COR-L47 (cell line): ENCODE measurements around the gene CHN2.

ENCODE experiments used
- DNase-seq: peaks from one replicate; lab custom pipeline; 2025; lab: John Stamatoyannopoulos, UW

The CHN2 gene

DNA sequence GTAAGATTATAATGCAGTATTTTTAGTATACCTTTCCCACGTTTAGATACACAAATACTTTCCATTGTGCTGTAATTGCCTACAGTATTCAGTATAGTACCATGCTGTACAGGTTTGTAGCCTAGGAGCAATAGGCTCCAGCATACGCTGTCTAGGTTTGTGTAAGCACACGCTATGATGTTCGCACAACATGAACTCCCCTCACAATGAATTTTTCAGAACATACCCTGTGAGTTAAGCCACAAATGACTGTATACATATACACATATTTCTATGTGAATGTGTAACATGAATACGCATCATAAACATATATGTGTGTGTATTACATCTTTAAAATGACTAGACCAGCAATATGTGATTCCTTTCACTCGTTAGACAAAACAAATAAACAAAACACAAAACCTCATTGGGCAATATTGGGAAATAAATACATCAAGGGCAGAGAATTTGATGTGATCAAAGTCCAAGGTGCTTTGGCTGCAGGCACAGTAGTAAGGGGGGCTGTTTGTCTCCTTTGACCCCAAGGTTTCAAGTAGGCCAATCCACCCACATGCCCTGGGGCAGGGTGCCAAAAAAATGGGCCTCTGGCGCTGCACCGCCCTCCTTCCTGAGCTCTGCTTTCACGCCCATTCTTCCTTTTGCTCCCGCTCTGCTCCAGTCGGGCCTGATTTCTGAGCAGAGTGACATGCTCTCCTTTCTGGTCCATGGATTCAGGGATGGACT is 33.9 kb downstream of the CHN2 start:
- DNase-seq, result no peak

DNA sequence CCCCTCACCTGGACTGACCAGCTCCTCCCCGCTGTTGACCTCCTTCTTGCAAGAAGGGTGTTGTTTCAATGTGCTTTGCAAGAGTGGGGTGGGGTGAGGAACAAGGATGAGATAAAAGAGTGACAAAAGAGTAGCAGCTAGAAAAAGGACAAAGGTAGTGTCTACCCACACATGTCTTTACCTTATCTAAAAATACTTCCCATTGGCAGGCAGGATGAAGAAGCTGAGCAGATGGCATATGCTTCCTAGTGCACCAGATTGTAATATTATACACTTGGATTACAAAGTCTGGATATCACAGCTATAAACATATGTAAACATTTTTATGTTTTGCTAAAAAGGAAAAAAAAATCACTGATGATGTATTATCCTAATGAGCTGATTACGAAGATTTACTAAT is 34.5 kb downstream of the CHN2 start:
- no peak for DNase-seq

DNA sequence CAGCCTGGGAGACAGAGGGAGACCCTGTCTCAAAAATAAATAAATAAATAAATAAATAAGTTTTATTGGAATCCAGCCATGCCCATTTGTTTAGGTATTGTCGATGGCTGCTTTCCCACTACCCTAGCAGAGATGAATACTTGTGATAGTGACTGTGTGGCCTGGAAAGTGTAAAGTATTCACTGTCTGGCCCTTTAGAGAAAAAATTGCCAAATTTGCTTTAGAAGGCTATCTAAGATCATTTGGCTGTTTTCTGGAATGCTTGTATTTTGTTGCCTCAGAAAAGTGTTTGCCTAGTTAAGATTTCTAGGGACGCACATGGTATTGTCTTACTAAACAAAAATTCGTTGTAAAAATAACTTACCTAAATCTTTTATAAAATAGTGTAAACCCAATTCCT is 35.4 kb downstream of the CHN2 start:
- DNase-seq, result no peak

DNA sequence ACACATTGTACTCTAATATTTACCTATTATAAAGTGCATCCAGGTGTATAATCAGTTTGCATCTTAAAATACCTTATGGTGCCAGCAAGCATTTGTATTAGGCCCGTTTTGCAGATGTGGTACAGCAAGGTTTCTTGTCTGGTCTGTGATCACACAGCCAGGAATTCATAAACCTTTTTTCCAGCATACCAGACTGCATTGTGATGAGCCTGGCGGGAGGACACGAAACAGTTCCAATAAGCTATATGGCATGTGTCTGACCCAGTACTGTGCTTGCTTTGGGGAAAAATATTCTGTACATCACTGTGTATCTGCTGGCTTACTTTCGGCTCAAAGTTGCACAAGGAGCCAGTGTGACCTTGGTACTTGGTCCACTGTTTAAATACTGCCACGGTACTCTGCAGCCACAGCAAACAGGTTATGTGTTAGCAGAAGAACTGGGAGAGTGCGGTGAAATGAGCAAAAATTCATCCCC is 36.3 kb downstream of the CHN2 start:
- DNase-seq, result no peak

DNA sequence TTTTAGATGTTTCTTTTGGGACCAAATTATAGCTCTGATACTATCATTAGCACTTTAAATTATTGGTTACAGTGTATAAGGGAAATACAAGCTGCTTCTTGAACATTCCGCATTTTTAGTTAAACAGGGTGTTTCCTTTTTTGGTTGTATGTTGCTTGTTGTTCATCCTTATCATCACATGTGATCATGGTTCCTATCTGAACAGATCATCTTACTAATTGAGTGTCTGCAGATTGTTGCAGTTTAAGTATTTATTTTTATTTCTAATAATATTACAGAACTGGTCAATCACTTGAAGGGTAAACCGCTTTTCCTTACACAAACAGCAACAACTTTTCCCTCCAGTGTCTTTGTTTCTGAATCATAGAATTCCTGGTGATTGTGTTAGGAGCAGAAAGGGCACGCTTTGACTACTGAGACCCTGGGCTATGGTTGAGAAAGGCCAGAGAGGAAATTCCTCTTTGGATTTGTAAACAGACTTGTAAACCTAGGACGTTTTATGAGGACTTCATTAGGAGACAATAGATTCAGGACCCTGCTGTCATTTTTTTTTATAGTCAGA is 37.2 kb downstream of the CHN2 start:
- no peak for DNase-seq

DNA sequence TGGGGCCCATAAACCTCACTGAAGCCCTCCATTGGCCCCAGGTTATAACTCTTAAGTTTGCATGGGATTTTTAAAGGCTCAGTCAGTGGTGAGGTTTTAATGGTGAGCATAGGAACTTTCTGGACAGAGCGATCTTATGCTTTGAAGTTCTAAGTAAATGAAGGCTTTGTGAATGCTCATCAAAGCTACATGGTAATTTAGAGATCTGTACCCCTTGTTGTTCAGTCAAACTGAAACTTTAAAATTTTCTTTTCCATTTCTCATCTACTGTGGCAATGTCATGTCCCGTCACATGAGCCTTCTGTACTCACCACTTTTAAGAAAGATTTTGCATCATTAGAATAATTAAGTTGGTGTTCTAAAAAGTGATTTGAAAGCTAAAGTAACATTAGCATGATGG is 39.9 kb downstream of the CHN2 start:
- DNase-seq, result no peak

DNA sequence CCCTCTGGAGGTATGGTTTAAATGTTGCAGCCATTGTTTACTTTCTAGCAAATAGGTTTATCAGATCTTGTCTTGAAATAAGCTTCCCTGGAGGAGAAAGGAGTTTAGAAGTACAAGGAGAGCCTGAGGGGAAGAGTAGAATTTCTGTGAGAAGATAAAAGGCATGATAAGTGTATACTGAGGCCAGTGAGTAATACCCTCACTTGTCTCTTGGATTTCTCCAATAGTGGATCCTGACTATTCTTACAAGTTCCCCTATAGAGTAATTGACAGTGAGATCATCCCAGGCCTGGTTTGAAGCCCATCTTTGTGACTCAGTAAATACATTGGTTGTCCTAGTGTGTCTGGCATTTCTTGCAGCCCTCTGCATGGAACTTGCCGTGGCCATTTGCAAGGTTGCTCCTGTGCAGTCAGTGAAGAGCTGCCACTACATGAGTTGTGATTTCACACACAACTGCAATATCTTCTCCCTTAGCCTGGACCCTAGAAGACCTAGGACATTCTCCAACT is 41.6 kb downstream of the CHN2 start:
- DNase-seq, result no peak

DNA sequence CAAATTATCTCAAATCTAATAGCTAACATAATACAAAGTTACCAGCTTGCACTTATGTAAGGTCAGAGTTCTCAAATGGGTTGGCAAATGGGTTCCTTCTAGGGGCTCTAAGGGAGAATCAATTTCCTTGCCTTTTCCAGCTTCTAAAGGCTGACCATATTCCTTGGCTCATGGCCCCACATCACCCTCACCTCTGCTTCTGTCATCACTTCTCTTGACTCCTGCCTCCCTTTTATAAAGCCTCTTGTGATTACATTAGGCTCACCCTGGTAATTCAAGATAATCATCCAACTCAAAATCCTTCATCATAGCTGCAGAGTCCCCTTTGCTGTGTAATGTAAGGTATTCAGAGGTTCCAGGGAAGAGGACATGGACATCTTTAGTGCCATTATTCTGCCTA is 42.1 kb downstream of the CHN2 start:
- DNase-seq, result no peak

DNA sequence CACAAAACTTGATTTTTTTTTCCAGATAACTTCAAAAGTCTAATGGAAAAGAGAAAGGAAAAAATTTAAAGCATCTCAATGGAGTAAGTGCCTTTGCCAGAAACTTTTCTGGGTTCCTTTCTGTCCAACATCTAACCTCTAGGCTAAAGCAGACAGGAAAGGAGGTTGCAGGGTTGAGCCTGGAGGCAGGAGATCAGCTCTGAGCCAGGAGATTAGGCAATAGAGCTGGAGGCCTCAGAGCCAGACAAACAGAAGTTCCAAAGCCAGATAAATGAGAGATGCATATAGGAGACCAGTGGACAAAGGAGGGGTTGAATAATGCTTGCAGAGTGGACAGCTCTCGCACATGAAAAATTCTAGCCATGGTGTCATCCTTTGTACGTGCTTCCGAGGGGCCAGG is 42.9 kb downstream of the CHN2 start:
- DNase-seq, result no peak

DNA sequence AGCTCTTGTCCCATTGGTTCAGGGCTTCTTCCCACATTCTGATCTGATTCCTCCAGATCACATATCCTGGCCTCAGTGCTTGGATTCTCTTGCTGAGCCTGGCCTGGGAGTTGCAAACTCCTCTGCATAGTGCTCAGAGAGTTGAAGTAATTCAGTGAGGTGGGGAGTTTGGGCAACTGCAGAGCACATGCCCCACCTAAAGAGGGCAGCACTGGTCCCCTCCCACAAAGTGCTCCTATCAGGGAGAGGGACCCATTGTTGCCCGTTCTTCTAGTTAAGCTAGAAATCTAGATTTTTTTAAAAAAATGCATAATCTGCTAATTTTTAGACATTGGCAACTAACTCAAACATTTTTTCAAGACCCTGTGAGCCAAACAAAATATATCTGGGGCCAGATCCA is 45.1 kb downstream of the CHN2 start:
- DNase-seq, result no peak

DNA sequence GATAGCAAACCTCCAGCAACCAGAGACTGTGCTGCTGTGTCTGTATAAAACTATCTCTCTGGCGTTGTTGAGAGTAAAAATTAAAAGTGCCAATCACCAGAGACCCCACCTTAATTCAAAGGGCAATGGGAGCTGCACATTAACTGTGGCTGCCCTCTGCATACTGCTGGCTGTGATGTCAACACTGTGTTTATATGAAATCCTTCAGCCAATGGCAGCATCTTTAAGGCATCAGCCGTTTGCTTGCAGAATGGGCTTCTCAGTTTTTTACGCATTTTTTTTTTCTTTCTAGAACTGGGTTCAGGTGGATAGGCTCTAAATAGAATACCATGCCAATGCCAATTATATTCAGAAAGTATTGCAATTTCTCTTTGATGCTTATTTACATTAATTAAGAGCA is 47.7 kb downstream of the CHN2 start:
- DNase-seq, result no peak

DNA sequence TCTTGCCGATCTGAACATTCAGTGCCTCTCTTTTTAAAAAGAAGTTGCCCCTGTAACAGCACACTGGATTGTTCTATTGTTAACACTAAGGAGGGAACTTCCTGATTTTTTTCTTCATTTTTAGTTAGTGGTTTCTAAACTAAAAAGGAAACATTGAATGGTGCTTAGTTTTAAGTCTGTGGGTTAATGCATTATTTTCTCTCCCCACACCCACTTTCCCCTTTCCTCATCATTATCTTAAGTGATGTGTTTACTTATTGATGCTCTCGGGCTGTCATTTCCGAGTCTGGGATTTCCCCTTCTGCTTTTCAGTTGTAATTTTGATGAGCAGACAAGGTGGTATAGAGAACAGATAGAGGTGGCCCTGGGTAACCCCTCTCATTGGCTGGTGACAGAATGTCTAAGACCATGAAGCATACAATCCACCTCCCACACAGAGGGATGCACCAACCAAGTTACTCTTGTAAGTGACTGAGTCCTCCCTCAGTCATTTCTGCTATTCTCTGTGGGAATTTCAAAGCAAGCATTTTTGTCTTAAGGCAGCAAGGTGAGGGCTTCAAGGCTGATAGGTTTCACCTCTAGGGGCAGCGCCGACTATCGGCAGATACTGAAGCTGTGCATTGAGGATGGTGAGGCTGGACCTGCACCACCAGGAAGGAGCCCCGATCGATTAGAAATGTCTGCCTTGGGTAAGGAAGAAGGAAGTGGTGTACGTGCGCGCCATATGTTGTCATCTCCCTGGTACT is 49.5 kb downstream of the CHN2 start:
- no peak for DNase-seq

DNA sequence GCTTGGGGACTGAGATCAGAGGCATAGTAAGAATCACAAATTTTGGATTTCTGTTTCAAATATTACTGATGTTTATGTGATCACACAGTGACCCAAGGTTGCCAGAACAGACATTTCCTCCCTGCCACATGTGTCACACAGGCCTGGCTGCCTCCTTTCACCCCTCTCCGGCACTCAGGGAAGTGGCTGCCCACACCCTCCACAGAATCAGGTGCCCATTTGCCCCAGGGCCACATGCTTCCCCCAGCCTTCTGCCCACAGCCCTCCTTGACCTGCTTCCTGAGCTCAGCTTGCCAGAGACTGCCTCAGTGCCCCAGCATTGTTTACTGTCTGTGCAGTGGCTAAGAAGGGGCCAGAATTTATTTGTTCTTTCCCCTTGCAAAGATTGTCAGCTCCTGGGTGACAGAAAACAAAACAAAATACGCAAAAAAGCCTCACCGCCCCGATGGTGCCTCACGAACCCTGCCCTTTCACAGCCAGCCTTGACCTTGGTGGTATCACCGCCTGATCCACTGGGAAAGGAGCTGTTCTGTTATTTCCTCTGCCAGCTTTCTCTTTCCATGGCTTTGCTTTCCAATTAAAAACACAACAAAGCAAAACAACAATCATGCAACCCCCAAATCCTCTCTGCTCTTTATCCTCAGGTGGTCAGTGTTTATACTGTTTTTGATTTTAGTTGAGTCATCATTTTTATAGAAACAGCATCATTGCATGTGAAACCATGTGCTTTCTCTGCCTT is 52.8 kb downstream of the CHN2 start:
- DNase-seq, result no peak

DNA sequence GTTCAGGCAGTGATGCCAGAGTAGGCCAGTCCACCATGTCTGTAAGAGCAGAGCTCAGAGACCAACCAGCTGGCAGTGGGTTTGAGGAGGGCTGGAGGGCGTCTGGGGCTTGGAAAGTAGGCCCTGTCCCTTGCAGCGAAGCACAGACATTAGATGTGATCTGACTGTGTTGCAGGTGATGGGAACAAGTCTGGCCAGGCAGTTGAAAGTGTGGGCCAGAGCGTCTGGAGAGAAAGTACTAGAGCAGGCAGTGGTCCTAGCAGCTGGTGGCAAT is 53.3 kb downstream of the CHN2 start:
- no peak for DNase-seq

DNA sequence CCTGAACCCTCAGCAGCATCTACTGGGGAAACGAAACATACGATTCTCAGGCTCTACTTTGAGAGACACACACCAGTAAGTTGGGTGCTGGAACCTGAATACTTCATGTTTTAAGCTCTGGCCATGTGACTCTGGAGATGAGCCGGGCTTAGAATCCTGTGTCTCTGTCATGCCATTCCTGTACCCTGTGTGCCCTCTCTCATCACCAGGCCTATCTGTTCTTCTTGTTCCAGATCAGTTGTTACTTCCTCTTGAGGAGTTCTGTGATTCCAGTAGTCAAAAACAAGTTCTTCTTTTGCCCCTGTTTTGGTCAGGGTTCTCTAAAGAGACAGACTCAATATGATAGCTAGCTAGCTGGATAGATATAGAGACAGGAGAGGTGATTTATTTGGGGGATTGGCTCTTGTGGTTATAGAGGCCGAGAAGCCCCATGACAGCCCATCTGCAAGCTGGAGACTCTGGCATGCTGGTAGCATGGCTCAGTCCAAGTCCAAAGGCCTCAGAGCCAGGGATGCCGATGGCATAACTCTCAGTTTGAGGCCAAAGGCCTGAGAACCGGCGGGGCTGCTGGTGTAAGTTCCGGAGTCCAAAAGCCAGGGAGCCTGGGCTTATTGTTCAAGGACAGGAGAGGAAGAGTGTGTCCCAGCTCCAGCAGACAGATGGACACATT is 54.3 kb downstream of the CHN2 start:
- no peak for DNase-seq

DNA sequence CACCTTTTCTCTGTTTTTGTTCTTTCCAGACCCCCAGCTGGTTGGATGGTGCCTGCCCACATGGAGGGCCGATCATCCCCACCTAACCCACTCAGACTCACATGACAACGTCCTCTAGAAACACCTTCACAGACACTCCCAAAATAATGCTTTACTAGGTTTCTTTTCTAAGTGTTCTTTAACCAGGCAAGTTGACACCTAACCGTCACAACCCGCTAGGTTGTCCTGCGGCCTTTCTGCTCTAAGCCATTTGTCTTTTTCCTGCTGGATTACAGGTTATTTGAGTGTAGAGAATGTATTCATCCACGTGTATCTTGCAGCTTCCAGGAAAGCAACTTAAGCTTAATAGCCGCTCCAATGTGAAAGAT is 54.8 kb downstream of the CHN2 start:
- no peak for DNase-seq

DNA sequence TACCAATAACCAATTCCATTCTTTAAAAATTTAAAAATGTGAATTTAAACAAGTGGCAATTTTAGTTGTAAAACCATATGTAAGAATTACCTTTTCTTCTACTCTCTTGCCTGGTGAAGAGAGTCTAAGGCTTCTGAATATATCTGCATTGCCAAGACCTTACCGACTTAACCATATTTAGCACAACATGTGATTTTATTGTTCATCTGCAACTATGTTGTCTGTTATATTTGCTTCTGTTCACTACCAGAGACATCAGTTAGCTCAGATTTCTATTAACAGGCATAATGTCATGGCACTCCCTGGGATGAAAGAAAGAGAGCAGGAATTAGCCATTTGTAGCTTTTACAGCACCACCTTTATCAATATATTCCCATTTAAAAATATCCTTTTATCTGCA is 55.3 kb downstream of the CHN2 start:
- DNase-seq, result no peak

DNA sequence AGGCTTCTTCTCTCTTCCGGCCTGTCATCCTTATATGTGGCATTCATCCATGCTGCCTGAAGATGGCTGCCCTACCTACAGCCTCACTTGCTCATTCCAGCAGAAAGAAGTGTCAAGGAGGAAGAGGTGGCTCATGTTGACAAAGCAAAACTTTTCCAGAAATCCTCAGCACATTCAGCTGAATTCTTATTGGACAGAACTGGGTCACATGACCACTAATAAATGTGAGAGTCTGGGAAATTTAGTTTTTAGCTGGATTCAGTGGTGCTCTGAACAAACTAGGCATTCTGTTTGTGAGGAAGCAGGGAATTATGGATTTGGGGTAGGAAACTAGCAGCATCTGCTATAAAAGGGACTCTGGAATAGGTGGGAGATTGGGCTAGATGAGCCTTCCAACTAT is 58.6 kb downstream of the CHN2 start:
- no peak for DNase-seq

DNA sequence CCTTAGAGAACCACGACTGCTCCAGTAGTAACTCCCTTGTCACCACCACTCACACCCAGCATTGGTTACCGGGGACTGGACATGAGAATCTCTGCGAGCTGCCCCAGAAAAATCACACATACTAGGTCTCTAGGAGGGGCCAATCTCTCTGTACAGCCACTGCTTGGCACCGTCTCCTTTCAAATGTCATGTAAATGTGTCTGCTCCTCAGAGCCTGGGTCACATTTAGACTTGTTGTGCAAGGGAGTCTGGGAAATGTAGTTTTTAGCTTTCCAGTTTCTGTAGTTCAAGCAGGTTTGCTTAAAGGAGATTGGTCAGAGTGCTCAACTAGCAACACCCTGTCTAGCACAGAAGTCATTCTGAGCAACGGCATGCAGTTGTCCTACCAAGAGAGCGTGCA is 60.0 kb downstream of the CHN2 start:
- DNase-seq, result no peak

DNA sequence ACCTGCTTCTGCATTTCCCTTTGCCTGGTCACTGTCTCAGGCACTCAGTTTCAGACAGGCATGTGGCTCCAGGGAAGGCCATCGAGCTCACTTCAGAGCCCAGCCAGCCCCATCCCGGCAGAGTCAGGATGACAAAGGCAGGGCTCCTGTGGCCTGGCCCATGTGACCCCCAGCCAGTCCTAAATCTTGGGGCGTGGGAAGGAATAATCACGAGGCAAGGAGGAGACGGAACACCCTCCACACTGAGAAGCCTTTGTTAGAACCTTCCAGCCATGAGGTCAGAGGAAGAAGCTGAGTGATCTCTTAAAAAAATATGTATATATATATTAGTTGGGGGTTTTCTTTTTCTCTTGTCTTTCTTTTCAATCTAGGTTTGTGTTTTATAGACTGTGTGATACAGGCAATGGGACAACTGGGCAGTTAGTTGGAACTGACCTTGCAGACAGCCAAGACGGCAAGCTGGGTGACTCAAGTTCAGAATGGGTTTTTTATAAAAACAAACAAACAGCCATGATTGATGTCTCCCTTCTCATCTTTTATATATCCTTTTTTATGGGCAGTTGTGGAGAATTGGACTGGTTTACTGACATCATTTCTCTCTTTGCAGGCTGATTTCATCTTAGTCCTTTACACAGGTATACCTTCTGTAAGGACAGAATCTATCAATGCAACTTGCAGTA is 60.8 kb downstream of the CHN2 start:
- DNase-seq, result no peak

DNA sequence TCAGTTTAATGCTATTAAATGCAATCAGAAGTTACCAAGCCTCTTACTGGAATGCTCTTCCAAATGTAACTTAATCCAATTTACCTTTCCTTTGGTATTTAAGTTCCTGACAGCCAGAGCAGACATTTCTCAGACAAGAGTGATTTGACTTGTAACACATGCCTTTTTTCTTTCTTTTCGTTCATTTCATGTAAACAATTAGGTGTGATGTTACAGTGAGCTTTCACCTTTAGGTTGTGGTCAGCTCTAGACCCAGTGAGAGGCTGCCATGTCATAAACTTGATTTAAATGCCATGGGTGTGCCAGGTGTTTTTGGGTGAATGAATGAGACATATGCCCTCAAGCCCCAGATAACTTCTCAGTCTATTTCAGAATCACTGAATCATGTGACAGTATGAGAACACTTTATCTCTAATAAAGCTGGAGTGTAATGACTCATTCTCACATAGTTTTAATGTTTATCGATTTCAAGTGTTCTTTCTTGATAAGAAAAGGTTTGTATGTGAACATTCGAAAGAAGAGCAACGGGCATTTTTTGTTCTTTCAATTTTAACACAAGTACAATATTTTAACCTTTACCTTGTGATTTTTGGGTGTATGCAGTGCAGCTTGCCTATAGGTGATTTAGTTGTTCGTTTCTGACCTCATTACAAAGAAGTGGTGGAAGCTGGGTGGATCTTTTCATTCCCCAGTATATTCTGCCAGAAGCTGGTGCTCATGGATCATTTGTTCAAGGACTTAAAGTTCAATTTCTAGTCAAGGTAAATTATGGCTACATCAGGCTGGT is 61.5 kb downstream of the CHN2 start:
- no peak for DNase-seq
